Measurements from ENCODE around the gene C17orf107.
"Not testable (repeated sequence)": the region's sequence is repeated elsewhere in the genome, so short reads cannot be mapped to it uniquely, and the experiment has no call there.

Gene C17orf107

DNA sequence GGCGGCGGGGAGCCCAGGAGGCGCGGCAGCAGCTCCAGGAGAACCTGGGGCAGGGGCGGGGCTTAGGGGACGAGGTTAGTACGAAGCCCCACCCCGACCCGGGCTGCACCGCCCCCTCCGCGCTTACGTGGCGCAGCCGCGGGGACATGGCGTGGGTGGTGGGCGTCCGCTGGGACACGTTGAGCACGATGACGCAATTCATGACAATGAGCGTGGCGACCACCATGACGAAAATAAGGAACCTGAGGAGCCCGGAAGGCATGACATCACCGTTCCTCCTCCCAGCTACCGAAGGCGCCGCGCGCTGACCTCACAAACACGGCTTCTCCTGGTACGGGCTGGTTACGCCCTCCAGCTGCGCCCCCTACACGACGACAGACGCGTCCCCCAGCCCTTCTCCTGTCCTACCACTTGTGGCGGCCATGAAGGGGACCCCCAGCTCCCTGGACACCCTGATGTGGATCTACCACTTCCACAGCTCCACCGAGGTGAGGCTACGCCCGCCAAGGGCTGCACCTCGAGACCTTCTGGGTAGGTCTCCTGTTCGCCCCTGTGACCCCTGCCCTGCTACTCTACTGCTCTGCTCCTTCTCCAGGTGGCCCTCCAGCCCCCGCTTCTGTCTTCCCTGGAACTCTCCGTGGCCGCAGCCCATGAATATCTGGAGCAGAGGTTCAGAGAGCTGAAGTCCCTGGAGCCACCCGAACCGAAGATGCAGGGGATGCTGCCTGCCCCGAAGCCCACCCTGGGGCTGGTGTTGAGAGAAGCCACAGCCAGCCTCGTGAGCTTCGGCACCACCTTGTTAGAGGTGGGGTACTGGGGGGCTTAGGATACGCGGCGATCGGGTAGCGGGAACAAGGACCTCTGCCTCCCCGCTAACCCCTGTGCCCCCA, at the start of gene C17orf107:
Gene C17orf107 (plus strand): TSS at position 196 of the 890 bp plus-strand sequence. CDS start 227 bp downstream, at position 423.
- peak; percentile 89 for DNase-seq

DNA sequence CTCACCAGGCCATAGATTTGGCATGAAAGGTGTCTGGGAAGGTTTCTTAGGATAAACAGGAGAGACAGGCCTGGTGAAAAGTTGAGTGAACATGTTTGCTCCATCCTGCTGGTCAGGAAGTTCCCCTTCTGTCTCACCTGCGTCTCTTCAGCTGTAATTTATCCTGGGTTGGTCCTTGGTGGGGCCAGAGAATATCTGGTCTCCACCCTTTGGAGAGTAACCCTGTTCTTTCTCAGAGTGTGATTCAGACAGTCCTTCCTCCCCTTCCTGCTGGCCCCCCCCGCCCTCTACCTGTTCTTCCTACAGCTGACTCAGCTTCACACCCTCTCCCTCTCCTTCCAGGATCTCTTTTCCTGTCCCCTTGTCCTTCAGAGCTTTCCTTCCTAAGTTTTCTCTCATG, 49.1 kb upstream of the C17orf107 start:
- DNase-seq, result no peak

DNA sequence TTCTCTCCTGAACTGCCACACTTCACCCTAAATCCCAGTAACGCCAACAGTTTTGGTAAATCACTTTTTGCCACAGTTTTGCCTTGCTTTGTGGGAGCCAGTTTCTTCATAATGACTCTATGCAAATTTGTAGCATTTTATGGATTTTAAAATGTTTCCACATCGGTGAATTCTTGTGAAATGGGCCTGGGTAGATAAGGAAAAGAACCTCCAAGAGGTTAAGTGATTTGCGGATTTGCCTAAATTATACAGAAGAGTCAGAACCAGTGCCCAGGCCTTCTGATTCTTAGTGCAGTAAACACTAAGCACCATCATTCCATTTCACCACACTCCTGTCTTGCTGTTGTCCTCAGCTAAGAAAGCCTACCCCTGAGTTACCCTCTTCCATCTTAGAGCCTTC, 48.3 kb upstream of the C17orf107 start:
- DNase-seq, result no peak

DNA sequence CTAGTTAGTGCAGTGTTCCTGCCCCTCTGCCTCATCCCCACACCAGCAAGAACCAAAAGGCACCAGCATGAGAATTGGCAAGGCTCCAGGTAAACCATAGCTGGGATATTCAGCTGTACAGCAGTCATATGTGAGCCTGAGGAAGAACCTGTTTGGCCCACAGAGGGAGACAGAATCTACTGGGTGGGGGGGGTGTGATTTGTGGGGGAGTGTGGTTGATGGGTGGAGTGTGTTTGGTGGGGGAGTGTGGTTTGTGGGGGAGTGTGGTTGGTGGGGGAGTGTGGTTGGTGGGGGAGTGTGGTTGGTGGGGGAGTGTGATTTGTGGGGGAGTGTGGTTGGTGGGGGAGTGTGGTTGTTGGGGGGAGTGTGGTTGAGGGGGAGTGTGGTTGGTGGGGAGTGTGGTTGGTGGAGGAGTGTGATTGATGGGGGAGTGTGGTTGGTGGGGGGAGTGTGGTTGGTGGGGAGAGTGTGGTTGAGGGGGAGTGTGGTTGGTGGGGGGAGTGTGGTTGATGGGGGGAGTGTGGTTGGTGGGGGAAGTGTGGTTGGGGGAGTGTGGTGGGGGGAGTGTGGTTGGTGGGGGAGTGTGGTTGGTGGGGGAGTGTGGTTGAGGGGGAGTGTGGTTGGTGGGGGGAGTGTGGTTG, 46.6 kb upstream of the C17orf107 start:
- no peak for DNase-seq

DNA sequence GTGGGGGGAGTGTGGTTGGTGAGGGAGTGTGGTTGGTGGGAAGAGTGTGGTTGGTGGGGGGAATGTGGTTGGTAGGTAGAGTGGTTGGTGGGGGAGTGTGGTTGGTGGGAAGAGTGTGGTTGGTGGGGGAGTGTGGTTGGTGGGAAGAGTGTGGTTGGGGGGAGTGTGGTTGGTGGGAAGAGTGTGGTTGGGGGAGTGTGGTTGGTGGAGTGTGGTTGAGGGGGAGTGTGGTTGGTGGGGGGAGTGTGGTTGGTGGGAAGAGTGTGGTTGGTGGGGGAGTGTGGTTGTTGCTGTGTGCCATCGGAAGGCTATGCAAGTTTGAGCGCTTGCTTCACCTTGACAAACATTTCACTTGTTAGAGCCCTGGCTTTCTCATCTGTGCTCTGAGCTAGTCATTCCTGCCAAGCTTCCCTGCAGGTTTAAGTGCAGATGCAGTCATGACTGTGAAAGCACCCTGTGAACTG, 46.1 kb upstream of the C17orf107 start:
- DNase-seq, result no peak

DNA sequence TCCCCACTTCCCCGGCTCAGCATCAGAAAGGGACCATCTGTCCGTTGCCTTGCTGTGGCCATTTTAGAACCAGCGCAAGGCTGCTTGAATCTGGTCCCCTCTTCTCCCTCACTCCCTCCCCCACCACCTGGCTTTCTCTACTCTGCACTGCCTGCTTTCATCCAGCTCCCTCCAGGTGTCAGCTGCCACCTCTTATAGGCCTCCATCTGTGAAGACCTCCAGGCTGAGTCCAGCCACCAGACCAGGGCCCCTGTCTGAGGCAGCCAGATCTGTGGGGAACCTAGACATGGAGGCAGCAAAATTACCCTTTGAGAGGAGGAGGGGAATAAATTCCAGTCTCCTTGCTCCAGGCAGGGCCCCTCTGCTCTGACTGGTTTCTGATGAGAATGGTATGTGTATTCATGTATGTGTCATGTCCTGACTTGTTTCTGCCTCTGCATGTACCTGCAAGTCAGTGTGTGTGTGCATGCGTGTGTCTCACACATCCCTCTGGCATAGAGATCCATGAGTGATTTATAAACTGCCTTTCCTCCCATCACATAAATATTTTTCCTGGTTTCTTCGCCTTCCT, 45.1 kb upstream of the C17orf107 start:
- DNase-seq, result no peak

DNA sequence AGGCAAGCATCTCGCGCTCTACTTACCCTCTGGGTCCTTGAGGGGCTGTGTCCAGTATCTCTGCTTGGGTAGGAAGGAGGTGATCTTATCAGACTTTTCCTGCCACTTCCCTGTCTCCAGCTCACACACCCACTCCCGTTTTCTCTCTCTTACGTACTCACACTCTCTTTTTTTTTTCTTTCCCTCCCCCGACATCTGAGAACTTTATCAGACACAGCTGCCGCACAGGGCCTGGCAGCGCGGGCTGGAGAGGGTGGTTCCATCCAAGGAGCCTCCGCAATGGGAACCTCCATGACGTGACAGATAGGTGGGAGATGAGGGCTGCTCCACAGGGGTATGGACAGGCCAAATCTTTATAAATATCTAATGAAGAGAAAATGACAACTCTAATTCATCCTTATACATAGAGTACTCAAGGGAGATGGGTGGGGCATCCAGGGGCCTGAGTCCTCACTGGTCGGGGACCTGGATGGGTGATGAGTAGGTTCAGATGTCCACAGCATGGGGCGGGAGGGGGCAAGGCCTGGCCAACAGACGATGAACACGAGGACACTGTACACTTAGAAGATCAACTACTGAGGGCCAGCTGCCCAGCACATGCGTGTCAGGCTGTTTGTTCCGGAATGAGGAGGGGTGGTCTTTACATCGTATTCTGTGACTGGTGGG, 42.9 kb upstream of the C17orf107 start:
- no peak for DNase-seq

DNA sequence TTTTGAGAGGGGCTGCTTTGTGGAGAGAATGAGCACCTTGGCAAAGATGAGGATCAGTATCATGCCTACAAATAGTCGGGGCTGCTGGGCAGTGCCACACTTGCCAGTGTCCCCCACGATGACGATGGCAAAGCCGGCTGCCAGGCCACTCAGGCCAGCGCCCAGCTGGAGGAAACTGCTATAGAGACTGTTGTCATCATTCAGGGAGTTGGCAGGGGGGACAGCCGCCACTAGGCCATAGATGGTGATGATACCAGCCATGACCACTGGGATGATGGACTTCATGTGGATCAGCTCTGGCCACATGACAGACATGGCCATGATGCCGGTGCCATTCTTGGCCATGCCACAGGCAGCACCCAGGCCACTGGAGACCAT, 42.4 kb upstream of the C17orf107 start:
- no peak for DNase-seq

DNA sequence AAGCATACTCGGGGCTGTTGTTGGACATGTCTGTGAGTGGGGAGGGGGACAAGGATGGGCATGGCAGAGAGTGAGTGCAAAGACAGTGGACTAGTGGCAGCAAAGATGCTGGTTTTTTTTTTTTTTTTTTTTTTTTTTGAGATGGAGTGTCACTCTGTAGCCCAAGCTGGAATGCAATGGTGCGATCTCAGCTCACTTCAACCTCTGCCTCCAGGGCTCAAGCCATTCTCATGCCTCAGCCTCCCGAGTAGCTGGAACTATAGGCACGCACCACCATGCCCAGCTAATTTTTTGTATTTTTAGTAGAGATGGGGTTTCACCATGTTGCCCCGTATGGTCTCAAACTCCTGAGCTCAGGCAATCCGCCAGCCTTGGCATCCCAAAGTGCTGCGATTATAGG, 42.0 kb upstream of the C17orf107 start:
- DNase-seq, result not testable (repeated sequence)

DNA sequence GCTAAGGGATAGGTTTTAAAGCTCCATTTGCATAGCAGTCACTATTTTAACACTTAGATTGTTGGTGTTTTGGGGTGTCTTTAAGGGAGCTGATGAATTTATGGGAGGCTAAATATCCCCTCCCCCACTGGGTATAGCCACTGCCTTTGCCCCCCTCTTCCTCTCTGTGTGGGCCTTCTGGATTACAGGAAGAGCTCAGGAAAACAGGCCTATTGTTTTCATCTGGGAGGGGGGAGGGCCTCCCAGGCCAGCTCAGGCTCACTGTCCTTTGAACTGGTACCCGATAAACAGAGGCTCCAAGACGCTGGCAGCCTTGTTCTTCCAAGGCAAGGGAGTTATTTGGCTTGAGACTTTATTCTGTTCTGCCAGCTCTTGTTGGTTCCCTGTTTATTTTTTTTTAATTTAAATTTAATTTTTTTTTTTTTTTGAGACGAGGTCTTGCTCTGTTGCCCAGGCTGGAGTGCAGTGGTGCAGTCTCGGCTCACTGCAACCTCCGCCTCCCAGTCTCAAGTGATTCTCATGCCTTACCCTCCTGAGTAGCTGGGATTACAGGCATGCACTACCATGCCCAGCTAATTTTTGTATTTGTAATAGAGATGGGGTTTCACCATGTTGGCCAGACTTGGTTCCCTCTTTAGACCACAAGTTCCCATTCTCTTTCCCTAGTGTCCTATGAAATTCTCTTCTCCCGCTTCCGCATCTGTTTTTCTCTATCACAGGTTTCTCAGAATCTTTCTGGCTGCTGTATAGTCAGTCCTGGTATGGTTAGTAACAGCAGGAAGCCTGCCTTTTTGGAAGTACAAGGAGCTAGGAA, 41.1 kb upstream of the C17orf107 start:
- DNase-seq, result no peak

DNA sequence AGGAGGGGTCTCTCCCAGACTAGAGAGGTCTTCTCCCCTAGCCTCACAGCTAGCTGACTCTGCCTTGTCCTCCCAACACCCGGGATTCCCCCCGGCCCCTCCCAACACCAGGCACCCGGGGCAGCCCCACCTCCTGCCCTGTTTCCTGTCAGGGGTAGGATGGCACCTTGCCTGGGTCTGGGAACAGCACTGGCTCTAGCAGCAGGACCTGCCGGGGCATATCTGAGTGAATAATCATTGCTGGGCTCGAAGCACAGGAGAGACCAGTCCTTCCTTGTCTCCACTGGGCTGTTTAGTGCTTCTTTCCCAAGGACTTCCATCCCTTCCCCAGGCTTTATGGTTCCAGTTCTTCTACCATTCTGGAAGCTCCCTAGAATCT, 40.5 kb upstream of the C17orf107 start:
- DNase-seq, result no peak

DNA sequence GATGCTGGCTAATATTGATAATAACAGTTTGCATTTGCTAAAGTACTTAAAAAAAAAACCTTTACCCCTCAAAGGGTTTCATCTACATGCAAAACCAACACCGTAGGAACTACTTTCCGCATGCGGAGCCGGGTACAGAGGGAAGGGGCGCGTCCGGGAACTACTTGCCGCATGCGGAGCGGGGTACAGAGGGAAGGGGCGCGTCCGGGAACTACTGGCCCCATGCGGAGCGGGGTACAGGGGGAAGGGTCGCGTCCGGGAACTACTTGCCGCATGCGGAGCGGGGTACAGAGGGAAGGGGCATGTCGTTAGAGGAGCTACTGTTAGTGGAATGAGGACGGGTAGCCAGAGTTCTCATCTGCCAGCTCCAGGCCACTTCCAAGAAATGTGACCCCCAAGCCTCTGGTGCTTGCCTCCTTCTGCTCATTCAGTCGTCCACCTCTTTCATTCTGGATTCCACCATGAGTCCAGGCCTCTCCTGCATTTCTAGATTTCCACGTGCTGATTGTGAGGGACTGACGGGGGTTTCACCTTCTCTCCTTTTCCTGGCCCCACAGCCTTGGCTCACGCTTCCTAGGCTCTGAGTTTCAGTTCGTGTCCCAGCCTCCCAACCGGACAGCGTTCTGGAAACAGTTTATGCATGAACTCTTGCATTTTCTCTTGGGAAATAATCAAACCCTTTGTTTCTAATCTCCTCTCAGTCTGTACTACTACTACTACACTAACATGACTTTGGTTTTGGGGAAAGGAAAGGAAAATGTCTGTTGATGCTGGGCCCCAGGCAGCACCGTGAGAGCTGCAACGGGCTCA, 39.3 kb upstream of the C17orf107 start:
- peak; percentile 39 for DNase-seq

DNA sequence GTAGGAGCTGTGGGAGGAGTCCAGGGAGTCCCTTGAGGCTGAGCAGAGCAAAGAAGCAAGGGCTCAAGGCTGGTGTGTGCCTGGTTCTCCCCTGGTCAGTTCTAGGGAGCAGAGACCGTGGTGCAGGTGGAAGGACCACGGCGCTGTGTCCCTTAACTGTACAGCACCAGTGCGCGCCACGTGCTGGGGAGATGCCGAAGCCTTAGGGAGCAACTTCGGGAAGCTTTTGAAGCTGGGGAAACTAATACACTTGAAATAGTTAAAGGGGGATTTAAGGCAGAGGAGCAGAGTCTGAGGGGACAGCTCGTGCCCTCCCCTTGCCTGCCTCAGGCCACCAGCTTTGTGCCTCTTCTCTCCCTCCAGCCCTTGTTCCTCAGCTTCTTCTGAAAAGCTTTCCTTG, 38.7 kb upstream of the C17orf107 start:
- no peak for DNase-seq

DNA sequence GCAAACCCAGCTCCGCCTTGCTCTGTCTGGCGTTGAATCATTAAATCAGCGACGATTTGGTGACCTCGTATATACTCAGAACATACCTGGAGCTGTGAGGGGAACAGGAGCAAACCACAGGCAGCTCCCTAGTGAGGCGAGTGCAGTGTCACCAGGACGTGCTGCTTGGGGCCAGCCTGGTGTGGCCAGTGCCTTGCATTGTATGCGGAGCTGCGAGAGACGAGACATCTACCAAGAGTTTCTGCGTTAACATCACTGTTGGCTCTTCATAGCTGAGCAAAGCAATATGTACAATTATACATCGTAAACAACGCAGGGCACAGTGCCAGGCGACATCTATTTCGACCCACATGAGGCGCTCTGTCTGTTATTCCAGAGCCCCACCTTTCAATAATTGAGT, 38.3 kb upstream of the C17orf107 start:
- no peak for DNase-seq

DNA sequence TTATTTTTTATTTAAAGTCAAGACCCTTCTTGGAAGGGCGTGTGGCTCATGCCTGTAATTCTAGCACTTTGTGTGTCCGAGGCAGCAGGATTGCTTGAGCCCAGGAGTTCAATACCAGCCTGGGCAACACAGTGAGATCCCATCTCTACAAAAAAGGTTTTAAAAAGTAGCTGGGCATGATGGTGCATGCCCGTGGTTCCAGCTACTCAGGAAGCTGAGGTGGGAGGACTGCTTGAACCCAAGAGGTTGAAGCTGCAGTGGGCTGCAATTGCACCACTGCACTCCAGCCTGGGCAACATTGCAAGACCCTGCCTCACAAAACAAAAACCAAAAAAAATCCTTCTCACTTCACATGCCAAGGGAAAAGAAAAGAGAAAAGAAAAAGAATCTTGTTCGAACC, 36.6 kb upstream of the C17orf107 start:
- DNase-seq, result no peak

DNA sequence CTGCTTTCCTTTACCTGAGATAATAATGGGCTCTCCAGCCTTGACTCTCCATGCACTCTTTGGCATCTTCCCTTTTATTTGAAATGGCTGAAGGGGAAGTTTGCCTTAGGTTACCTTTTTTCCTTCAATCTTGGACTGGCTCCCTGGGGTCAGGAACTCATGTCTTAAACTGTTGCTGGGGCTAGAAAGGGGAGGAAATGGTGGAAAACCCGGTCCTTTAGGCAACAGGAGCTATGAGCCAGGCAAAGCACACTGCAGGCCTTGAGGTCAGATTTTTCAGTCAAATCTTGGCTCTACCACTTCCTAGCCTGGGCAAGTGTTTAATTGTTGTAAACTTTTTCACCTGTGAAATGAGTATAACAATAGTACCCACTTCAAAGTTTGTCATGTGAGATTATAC, 36.0 kb upstream of the C17orf107 start:
- DNase-seq, result no peak

DNA sequence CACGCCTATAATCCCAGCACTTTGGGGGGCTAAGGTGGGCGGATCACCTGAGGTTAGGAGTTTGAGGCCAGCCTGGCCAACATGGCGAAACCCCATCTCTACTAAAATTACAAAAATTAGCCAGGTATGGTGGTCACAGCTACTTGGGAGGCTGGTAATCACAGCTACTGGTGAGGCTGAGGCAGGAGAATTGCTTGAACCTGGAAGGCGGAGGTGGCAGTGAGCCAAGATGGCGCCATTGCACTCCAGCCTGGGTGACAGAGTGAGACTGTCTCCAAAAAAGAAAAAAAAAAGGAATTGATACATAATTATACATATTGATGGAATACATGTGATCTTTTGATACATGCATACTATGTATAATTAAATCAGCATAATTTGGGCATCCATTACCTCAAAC, 31.8 kb upstream of the C17orf107 start:
- DNase-seq, result not testable (repeated sequence)

DNA sequence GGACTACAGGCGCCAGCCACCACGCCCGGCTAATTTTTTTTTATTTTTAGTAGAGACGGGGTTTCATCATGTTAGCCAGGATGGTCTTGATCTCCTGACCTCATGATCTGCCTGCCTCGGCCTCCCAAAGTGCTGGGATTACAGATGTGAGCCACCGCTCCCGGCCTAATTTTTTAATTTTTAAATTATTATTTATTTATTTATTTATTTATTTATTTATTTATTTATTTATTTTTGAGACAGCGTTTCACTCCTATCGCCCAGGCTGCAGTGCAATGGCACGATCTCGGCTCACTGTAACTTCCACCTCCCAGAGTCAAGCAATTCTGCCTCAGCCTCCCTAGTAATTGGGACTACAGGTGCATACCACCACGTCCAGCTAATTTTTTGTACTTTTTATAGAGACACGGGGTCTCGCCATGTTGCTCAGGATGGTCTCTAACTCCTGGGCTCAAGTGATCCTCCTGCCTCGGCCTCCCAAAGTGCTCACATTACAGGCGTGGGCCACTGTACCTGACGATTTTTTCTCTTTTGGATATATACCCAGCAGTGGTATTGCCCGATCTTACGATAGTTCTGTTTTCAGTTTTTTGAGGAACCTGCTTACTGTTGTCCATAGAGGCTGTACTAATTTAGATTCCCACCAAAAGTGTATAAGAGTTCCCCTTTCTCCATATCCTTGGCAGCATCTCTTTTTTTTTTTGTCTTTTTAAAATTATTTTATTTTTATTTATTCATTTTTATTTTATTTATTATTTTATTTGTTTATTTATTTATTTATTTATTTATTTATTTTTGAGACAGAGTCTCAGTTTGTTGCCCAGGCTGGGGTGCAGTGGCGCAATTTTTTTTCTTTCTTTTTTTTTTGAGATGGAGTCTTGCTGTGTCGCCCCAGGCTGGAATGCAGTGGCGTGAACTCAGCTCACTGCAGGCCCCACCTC, 30.0 kb upstream of the C17orf107 start:
- not testable (repeated sequence) for DNase-seq

DNA sequence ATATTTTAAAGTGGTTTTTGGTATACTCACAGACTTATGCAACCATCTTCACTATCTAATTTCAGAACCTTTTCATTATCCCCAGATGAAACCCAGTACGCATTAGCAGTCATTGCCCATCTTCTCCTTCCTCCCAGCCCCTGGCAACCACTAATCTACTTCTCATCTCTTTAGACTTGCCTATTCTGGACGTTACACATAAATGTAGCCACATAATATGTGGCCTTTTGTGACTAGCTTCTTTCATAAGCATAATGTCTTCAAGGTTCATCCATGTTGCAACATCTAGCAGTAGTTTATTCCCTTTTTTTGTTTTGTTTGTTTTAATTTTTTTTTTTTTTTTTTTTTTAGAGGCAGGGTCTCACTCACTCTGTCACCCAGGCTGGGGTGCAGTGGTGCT, 28.5 kb upstream of the C17orf107 start:
- DNase-seq, result no peak

DNA sequence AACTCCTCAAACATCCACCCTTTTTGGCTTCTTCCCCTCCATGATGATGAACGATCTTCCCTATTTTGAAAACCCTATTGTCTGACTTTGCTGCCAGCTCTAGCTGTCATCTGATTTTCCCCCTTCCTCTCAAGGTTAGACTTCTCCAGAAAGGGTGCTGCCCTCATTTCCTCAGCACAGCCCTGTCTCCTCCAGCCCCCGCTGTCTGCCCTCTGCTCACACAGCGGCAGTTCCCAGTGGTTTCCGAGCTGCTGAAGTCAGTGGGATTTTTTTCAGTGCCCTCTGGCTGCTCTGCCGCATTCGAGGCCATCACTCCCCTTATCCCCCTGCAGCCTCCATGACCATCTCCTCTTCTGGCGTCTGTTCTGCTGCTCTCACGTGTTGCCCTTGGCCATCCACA, 26.6 kb upstream of the C17orf107 start:
- DNase-seq, result no peak
